ENCODE measurements around the gene NR6A1.

Gene NR6A1

DNA sequence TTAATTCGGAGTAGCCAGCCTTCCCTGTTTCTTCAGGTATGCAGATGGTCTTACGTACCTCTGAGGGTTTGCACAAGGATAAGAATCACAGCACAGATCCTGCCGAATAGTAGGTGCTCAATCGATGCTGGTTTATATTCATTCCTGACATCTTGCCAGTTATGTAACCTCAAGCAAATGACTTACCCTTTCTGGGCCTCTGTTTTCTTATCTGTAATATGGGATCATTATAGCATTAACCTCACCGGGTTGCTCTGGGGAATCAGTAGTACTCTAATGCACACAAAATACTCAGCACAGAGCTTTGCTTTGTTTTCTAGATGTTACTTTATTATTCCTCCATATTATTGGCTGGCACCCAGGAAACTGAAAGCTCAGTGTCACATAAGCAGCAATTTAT lies 256.2 kb downstream of the NR6A1 start:
- no peak for DNase-seq

DNA sequence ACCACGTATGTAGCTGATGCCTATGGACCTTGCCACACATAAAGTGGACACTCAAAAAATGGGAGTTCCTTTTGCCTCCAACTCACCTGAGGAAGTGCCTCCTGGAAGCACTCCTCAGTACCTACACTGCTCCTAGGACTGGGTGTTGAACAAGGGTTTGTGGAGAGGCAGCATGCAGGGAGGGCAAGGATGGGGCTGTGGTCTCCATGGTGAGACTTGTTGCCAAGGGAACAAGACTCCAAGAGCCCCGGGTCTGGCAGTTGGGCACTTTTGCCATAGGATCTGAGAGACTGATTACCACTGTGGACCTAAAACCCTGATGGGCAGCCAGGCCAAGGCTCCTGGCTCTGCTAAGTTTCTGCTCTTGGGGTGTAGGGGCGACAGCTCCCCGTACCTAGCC lies 257.0 kb downstream of the NR6A1 start:
- DNase-seq: no peak

DNA sequence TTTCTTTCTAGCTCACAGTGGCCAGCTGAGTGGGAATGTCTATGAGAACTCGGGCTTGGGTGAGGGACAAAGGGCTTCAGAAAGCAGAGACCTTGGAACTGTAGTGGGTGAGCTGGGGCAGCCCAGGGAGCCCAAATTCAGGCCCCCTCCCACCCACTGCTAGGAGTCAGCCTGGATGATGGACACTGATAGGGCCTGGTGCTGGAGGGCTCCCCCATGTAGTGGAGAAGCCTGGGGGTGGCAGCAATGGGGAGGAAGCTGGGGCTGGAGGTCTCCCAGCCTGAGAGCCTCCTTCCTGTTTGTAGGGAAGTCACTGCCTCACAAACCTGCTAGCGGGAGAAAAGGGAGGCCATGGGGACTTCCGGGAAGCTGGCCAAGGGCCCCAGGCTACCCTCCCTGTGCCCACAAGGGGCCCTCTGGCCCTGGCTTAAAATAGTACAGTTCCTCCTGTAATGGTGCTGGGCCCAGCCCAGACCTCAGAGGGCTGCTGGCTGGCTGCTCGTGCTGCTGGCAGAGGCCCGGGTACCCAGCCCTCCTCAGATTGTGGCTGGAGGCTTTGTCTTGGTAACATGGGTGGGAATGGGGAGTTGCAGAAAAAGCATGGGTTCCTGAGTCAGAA lies 257.6 kb downstream of the NR6A1 start:
- no peak for DNase-seq

DNA sequence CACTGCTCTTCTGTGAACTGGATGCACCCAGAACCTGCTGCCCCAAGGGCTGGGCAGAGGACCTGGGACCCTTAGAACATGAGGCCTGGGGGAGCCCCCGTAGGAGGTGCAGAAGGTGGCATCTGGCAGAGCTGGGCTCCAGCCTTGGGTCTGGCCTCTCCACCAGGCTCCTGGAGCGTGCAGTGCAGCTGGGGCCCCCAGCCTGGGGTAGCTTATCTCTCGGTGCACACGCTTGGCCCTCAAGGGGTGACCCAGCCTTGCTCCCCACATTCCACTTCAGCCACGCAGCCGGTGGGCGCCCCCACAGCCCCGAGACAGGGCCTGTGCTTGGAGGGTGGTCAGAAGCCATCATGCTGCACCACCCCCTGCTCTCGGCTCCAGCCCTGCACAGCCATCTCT lies 258.3 kb downstream of the NR6A1 start:
- DNase-seq: no peak

DNA sequence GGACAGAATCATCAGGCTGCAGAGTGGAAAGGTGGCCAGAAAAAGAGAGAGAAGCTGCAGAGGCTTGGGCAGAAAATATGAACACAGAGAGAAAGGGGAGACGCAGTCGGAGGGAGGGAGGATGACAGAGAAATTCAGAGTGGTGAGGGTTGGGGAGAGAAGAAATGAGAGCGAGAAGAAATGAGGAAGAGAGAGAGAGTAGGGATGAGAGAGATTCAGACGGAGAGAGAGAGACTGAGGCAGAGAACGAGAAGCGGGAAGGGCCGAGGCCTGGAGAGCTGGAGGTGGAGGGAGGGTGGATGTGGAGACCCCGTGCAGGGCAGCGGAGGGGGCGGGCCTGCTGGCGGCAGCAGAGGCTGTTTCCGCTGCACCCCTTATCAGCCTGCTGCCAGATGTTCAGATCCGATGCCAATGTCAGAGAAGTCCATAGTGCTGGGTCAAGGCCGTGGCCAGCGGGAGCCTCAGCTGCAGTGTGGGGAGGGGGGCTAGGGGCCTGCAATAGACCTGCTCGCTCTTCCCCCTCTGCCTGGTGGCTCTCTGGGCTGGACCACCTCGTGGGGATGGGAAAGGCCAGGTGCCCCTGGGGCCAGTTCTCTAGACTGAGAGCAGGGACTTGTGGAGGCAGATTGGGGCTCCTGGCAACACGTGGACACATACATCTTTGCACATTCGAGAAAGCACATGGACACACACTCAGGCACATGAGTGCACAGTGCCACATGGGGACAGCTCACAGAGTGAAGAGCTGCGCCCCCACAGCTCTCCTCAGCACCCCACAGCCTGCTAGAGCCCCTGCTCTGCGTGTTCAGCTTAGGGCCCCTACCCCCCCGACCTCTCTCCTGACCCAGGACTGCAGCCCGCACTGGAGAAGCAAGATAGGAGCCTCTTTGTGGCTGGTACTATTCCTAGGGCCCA lies 259.0 kb downstream of the NR6A1 start:
- no peak for DNase-seq

DNA sequence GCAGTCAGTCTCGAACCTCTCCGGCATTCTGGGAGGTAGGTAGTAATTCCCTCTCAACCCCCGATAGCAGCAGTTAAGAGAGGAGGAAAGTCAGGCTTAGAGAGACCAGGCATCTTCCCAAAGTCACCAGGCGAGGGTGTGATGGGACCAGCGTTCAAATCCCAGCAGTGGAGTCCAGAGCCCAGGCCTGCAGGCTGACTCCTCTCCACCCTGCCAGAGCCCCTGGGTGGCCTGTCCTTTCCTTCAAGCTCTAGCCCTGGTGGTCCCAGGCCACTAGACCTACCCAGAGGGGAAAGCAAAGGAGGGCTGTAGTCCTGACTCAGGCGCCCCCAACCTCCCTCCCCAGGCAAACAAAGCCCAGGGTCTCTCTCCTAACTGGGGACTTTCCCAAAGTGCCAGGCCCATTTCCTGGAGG lies 259.7 kb downstream of the NR6A1 start:
- DNase-seq: no peak

DNA sequence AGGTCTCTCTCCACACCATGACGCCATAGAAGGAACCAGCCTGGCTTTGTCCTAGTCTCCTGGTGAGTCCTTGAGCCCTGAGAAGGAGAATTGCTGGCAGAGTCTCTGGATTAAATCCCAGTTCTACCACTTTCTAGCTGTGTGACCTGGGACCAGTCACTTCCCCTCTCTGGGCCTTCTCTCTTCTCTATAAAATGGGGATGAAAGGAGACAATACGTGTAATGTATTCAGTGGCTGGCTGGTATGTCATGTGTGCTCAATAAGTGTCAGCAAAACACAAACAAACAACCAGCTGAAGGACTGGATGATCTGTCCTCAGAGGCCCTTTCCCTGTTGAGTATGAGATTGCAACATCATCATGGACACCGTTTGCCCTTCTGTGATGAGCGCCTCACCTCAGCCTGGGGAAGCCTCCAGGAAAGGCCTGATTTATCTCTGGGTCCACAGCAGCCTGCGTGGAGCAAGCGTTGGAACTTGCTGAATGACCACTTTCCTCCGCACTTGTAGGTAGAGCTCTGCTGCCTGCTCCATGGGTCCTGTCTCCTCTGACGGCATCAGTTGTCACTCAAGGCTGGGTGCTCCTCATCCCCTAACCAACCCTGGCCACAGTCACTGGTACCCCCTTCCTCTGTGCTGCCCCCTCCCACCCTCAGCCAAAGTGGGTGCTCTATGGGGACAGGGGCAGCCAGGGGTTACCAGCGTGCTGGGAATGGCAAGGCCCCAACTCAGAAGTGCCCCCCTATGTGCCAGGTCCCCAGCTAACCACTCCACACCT lies 260.3 kb downstream of the NR6A1 start:
- DNase-seq: no peak

DNA sequence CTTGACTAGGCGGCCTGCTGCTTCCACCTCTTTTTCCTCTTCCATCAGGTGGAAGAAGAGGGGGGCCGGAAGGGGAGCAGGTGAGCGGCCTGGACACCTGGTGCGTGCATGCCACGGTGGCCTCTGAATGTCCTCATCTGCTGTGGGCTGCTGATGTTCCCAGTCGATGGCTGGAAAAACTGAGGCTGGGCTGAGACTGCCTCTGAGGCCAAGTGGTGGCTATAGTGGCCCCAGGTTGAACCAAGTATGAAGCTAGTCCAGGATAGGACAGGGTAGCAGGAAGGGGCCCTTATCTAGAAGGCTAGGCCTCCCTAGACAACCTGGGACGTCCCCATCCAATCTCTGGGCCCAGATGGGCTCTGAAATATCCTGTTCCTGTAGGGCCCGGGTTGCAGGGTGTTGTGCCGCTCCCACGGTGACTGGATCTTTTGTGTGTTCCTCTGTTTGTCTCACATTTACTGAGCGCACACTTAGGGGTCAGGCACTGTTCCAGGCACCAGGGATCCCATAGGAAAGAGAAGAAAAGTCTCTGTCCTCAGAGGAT lies 263.2 kb downstream of the NR6A1 start:
- no peak for DNase-seq

DNA sequence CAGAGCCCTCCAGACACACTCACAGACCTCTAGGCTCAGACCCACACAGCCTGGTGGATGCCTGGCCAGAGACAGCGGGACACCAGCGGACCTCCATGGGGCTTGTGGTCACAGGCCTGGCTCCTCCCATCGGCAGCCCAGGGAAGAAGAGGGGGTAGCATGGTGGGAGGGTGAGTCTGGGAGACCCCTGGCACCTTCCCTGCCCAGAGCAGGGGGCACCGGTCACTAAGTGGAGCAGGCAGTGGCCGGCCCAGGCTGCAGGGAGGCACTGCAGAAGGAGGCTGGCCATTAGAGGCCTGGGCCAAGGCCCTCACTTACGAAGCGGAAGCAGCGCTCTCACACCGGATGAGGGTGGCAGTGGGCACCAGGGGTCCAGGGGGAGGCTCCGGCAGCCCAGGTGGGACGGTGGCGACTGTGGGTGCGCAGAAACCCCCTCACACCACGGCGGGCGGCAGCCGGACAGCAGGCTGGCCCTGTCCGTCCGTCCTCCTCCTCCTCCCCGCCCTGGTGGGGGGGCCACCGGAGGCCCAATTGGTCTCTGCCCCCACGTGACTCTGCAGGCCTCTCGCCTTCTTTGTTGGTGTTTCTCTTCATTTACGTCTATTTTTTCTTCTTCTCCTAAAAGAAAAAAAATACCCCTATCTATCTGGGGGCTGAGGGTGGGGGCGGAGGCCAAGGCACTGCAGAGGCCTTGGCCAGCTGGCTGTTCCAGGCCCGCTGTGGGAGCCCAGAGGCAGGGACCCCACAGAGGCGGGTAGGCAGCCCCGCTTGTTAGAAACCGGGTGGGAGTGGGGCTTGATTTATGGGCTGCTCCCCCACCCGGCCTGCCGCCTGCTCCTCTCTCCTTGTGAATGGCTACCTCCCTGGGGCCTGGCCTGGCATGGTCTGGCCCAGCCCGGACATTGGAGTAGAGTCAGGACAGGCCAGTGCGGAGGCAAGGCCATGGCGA lies 263.9 kb downstream of the NR6A1 start, which contains the start of gene NR5A1:
Gene NR5A1 (minus strand): TSS at position 469 of the 949 bp plus-strand sequence. CDS start 4,004 bp downstream, outside the sequence.
- DNase-seq: no peak

DNA sequence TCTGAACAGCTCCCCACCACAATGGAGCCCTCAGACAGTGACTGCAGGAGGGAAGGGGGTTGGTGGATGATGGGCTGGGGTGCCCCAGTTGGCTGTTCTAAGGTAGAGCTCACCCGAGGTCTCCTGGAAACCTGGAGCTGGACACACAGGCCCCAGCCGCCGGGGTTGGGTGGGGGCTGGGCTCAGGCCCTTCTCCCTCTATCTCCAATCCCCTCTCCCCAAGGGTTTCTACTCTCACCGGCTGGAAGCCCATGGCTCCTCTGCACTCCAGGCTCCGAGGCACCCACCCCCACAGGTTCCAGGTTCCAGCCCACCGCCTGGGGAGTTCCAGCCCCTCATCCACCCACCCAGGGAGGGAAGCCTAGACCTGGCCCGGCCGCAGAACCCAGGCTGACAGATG lies 264.7 kb downstream of the NR6A1 start:
- no peak for DNase-seq

DNA sequence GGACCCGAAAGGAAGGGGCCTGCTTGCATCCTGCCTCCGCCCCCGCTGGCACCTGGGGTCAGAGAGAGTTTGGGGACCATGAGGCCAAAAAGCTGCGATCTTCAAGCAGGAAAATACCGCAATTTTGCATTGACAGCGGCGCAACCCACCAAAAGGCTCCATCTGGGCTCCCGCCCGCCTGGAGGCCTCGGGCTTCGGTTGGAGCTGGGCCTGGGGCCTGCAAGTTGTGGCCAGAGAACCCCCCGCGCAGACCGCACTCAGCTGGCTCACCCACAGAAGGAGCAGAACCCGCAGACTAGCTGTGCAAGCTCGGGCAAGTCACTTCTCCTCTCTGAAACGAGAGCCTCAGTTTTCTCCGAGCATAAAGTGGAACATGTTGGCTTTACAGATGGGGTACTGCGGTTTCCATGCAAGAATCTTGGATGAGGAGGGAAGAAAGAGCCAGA lies 265.2 kb downstream of the NR6A1 start:
- DNase-seq: no peak

DNA sequence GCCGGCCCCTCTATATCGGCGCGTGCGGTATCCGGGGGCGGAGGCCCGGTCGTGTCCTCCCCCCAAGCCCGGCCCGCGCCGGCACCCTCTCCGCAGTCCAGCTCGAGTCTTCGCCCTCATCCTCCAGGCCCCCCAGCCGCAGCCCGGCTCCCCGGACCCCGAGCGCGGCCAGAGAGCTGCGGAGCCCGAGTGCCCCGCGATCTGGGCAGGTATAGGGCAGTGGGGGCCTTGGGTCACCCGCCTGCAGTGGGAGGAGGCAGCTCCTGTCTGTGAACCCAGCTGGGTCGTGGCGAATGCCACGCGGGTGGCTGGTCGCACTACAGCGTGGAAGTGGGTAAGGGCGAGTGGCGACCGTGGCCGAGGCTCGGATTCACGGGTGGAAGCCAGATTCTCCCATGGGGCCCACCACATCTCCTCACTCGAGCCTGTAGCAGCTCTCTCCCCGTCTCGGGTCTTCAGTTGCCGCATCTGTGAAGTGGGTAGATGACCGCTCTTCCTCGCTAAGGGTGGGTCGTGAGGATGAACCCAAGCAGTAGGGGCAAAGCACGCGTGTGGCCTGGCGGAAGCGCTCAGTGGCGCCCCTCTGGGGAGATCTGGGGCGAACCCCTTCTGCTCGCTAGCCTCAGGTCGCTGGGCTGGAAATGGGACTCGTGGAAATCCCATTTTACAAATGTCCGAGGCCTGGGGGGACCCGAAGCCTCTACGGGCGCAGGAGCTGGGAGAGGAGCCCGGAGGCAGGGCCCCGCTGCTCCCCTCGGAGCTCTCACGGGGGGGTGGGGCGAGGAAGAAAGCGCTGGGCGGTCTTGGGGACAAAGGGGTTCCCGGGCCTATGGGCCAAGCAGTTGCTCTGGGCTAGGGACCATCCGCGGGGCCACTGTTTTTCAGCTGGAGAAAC lies 265.9 kb downstream of the NR6A1 start:
- no peak for DNase-seq

DNA sequence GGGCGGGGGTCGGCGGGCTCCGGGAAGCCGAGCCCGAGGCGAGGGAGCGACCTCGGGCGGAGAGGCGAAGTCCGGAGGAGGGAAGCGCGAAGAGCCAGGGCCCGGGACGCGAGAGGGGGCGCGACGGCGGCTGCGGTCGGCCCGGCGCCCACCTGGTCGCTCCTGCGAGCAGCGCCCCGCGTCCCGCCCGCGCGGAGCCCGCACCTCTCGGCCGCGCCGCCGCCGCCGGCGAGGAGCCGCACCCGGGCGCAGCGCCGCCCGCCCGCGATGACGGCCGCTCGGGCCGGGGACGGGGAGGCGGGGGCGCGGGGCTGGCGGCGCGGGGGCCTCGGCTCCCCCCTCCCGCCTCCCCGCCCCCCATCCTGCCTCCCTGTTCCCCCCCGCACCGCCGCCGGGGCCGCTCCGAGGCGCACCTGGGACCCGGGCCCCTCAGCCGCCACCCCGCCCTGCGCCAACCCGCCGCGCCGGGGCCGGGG lies 266.5 kb downstream of the NR6A1 start:
- no peak for DNase-seq

DNA sequence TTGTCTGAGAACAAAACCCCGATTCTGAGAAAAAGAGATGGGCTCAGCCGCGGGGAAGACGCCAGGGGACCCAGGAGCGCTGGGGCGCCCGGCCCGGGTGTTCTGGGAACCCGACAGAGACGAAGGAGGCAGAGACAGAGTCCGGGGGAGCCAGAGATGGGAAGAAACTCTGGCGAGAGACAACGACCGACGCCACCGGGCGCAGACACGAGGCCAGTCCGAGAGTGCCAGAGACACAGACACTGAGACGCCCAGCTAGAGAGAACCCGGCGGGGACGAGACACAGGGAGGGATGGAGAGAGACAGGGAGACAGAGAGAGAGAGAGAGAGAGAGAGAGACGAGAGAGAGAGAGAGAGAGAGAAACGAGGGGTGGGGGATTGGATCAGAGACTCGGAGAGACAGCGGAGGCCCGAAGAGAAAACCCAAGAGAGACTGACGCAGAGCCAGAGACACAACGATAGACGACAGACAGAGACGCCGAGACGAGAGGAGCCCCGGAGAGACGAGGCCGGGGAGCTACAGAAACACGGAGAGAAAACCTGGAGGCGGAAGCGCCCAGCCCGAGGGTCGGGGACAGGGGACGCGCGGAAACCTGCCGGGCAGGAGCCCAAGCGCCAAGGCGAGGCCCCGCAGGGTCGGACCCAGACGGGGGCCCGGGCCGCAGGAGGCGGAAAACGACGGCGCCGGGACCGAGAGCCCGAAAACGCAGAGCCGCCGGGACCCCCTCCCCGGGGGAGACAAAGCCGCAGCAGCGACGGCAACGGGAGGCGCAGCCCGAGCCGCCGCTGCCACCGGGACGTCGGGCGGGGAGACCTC lies 267.2 kb downstream of the NR6A1 start:
- no peak for DNase-seq

DNA sequence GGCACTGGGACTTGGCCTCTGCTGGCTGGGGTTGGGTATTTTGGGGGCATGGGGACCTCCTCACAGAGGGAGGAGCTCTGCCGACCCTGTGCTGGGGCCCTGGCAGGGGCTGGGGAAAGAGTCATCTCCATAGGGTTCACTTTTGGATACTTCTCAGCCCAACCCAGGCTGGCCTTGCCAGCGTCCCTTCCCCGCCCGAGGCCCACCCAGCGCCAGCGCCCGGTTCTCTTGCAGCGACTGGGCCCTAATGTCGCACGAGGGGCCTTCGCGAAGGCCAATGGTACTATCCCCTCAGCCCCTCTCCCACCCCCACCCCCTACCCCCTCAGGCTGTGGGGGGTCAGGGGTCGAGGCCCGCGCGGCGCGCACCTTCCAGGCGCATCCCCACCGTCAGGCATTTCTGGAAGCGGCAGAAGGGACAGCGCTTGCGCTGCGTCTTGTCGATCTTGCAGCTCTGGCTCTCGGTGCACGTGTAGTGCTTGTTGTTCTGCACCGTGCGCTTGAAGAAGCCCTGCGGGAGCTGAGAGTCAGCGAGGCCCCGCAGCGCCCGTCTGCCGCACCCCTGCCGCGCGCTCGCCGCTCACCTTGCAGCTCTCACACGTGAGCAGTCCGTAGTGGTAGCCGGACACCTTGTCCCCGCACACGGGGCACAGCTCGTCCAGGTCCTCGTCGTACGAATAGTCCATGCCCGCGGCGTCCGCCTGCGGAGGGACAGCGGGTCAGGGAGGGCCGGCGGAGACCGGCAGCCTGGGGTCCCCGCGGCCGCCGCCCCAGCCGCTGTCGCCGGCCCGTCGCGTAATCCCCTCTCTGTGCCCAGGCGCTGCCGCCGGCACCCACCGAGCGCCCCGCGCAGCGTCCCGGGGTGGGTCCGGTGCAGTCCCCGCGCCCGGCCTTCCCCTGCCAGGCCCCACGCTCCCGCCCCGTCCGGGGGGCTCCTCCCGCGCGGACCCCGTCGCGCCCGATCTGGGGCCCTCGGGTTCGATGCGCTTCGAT lies 268.1 kb downstream of the NR6A1 start:
- DNase-seq: no peak

DNA sequence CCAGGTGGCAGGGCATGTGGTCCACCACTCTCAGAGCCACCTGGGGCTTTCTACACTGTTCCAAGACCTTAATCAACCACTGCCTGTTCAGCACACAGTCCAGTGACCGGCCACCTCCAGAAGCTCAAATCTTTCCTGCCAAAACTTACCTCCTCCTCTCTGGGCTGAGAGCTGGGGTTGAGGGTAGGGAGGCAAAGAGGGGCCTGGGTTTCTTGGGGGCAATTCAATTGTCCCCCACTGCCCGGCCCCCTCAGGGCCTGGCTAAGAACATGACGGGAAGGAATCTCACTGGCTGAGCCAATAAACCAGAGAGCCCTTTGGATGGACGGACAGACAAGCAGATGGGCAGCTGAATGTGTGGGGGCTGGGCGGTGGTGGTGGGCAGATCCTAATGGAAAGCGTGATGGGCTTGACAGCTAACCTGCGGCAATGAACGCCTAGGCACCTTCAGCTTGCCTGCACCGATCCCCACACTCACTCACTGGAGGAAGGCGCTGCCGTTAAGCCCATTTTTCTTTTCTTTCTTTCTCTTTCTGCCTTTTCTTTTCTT lies 269.3 kb downstream of the NR6A1 start:
- no peak for DNase-seq

DNA sequence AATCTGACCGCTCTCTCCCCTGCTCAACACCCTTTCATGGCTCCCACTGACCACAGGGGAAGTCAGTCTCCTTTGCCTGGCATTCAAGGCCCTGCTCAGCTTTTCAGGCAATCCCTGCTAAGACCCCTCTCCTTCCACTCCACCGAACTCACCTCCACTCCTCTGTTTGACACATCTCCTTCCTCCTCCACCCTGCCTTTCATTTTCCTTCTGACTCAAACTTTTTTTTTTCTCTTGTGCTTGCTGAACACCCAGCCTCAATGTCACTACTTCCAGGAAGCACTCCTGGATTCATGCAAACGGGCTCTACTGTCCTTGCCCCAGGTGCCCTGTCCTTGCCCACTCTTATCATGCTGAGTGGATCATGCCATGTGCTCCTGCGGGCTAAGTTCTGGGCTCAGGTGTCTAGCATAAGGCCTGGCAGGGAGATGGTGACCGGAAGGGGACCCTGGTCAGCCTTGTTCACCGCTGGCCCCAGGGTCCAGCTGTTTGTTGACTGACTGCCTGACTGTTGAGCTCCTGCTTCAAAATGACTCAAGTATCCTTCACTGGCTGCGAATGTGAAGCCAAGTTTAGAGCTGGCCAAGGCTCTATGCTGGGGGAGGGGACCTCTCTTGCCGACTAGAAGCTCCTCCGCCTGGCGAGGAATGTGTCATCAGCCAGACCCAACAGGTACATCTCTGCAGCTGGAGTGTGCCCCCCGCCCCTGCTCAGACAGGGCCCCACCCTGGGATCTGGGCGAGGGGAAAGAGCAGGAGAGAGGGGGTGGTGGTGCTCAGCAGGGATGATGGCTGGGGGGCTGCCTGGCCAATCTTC lies 270.1 kb downstream of the NR6A1 start:
- no peak for DNase-seq

Data from effector CD4-positive, alpha-beta T cell (primary cell).